ENCODE data around the gene BOLA1.

The BOLA1 gene

GRCh38 chr1:149926296-149926695 is 26.9 kb downstream of the BOLA1 start:
- Histone ChIP-seq H3K9me3 (ENCODE audit: insufficient read depth, low read length, severe bottlenecking) (no peaks in the 10 kb centered on the region), H3K36me3 (ENCODE audit: insufficient read depth, low read length) (peaks cover 53% of the 10 kb centered on the region), H4K20me1 (ENCODE audit: insufficient read depth, low read length) (peaks cover 26% of the 10 kb centered on the region), H3K79me2 (ENCODE audit: insufficient read depth, low read length) (peaks cover 33% of the 10 kb centered on the region), H3K27ac (ENCODE audit: low read length) (no peak overlapping the region), H2AFZ (ENCODE audit: low read depth, low read length) (no peak overlapping the region), H3K4me3 (ENCODE audit: low read depth in 1 of 2, low read length in 2 of 2) (peak overlapping the region; percentile 94 to 95; a peak in 3 of 4 replicates), H3K27me3 (ENCODE audit: insufficient read depth, low read length, poor library complexity) (no peaks in the 10 kb centered on the region), H3K4me2 (ENCODE audit: insufficient read depth, low read length) (peak overlapping the region; percentile 78), H3K4me1 (ENCODE audit: insufficient read depth, low read length) (peaks cover 37% of the 10 kb centered on the region), H3K9ac (ENCODE audit: low read depth, low read length) (peak overlapping the region; percentile 91)
- no peak for ATAC-seq (ENCODE audit: insufficient read depth, low read depth)
- no peak for DNase-seq
- TF ChIP-seq EZH2 (IDR thresholded peaks at IDR 0.05; ENCODE audit: borderline replicate concordance, low read depth, low read length, severe bottlenecking) (no peak), CTCF (IDR thresholded peaks at IDR 0.05; ENCODE audit: borderline replicate concordance, extremely low read depth, low read length, poor library complexity, severe bottlenecking) (no peak)

- H3K9me3 ChIP-seq (ENCODE audit: insufficient read depth, low read length, severe bottlenecking): no peaks in the 10 kb centered on the region
- peaks cover 49% of the 10 kb centered on the region for H3K36me3 ChIP-seq (ENCODE audit: insufficient read depth, low read length)
- DNase-seq: no peak
- H3K79me2 ChIP-seq (ENCODE audit: insufficient read depth, low read length): peaks cover 33% of the 10 kb centered on the region
- no peak for ATAC-seq (ENCODE audit: insufficient read depth, low read depth)
- H3K4me2 ChIP-seq (ENCODE audit: insufficient read depth, low read length): peak overlapping the region; percentile 78
- peak overlapping the region; percentile 91 for H3K9ac ChIP-seq (ENCODE audit: low read depth, low read length)
- H3K27ac ChIP-seq (ENCODE audit: low read length): peak overlapping the region; percentile 96
- H3K4me3 ChIP-seq (ENCODE audit: low read depth in 1 of 2, low read length in 2 of 2): peak overlapping the region; percentile 94 to 95
- H2AFZ ChIP-seq (ENCODE audit: low read depth, low read length): peak overlapping the region; percentile 85
- peaks cover 26% of the 10 kb centered on the region for H4K20me1 ChIP-seq (ENCODE audit: insufficient read depth, low read length)
- TF ChIP-seq CTCF (IDR thresholded peaks at IDR 0.05; ENCODE audit: borderline replicate concordance, extremely low read depth, low read length, poor library complexity, severe bottlenecking): no peak
- no peak for TF ChIP-seq EZH2 (IDR thresholded peaks at IDR 0.05; ENCODE audit: borderline replicate concordance, low read depth, low read length, severe bottlenecking)
- H3K27me3 ChIP-seq (ENCODE audit: insufficient read depth, low read length, poor library complexity): no peaks in the 10 kb centered on the region
- H3K4me1 ChIP-seq (ENCODE audit: insufficient read depth, low read length): peaks cover 37% of the 10 kb centered on the region
Measured at GRCh38 chr1:149927056-149927562, 27.7 kb downstream of the BOLA1 start.

- Histone ChIP-seq H3K79me2 (ENCODE audit: insufficient read depth, low read length) (peaks cover 33% of the 10 kb centered on the region), H3K4me2 (ENCODE audit: insufficient read depth, low read length) (peak within 1 kb of the TSS; percentile 78), H3K36me3 (ENCODE audit: insufficient read depth, low read length) (peaks cover 44% of the 10 kb centered on the region), H3K9me3 (ENCODE audit: insufficient read depth, low read length, severe bottlenecking) (no peaks in the 10 kb centered on the region), H3K27me3 (ENCODE audit: insufficient read depth, low read length, poor library complexity) (no peaks in the 10 kb centered on the region), H3K4me3 (ENCODE audit: low read depth in 1 of 2, low read length in 2 of 2) (peak within 1 kb of the TSS; percentile 94 to 95), H3K27ac (ENCODE audit: low read length) (peak within 1 kb of the TSS; percentile 96), H3K9ac (ENCODE audit: low read depth, low read length) (peak within 1 kb of the TSS; percentile 91), H4K20me1 (ENCODE audit: insufficient read depth, low read length) (peaks cover 26% of the 10 kb centered on the region), H2AFZ (ENCODE audit: low read depth, low read length) (peak within 1 kb of the TSS; percentile 85), H3K4me1 (ENCODE audit: insufficient read depth, low read length) (peaks cover 37% of the 10 kb centered on the region)
- TF ChIP-seq EZH2 (IDR thresholded peaks at IDR 0.05; ENCODE audit: borderline replicate concordance, low read depth, low read length, severe bottlenecking) (no peak), CTCF (IDR thresholded peaks at IDR 0.05; ENCODE audit: borderline replicate concordance, extremely low read depth, low read length, poor library complexity, severe bottlenecking) (no peak)
- peak; percentile 95 for ATAC-seq (ENCODE audit: insufficient read depth, low read depth)
- DNase-seq: peak; percentile 97
Measured at GRCh38 chr1:149927563-149928400, 28.4 kb downstream of the BOLA1 start, which contains the start of gene SF3B4. Gene SF3B4, minus strand, starts transcription at chr1:149927803. Its CDS starts 44 bp downstream, at chr1:149927759.
